Measurements from ENCODE around the gene GP1BB.

The GP1BB gene

GRCh38 chr22:19727310-19728150, 4.2 kb downstream of the GP1BB start:
- DNase-seq = no peak

- DNase-seq = no peak
Measured at GRCh38 chr22:19728271-19728670, 4.9 kb downstream of the GP1BB start.

DNA sequence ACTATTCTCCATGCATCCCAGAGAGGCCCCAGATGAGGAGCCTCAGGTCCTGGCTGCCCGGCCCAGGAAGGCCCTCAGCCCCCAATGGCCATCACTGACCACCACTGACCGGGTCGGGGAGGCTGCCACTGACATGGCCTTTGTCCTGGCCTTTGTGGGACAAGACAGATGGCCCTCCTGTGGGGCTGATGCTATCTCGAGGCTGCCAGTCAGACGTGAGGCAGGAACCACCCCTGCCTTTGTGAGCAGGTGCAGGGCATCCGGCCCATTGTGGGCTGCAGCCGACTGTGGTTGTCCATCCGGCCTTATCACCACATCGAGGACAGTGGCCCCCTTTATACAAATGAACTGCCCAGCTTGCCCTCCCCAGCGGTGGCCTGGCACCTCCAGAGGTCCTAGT, 5.5 kb downstream of the GP1BB start:
- no peak for DNase-seq

- DNase-seq = no peak
Measured at GRCh38 chr22:19729507-19729906, 6.2 kb downstream of the GP1BB start.

DNA sequence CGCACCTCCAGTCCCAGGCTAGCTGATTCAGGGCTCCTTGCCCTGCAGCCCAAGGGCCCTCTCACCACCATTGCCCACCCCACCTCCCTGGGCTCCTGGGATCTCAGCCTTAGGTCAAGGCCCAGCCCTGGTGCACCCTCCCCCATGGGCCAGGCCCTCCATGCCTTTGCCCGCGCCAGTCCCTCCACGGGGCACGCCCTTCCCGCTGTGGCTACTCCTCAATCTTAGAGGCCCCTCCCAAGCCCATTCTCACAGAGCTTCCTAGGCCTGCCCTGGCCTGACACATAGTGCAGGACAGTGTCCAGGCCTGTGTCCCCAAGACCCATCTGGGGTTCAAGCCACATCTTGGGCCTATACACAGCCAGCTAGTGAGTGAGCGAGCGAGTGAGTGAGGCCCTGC, 6.9 kb downstream of the GP1BB start:
- no peak for DNase-seq

GRCh38 chr22:19730655-19731360, 7.5 kb downstream of the GP1BB start:
- no peak for DNase-seq

DNA sequence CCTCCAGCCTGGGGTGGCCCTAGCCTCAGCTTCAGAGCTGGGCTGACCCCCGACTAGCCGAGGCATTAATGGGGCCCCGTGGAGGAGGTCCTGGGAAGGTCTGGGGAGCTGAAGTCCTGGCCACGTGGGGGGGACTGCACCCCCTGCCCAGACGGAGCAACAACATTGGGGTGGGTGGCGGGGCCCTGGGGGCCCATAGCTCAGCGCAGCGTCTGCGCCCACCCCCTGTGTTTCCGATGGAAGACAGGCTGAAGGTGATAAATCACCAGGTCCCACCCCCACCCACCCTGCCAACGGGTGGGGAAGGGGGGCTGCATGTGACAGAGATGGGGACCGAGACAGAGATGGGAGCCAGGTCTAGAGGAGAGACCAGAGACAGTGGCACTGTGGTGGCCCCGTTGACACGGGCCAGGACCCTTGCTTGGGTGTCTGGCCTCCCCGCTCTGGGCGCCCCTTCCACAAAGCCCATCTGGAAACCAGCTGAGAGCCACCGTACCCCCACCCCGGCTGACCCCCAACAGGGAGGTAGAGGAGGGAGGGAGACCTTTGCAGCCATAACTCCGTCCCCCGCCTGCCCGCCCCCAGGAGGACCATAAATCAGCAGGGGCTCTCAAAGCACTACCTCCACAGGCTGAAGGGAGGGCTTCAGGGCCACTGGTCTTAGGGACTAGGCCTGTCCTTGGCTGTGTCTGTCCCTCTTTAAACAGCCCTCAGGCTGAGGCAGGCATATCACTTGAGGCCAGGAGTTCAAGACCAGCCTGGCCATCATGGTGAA, 8.2 kb downstream of the GP1BB start:
- no peak for DNase-seq

GRCh38 chr22:19732403-19733113, 9.2 kb downstream of the GP1BB start:
- DNase-seq = no peak

DNA sequence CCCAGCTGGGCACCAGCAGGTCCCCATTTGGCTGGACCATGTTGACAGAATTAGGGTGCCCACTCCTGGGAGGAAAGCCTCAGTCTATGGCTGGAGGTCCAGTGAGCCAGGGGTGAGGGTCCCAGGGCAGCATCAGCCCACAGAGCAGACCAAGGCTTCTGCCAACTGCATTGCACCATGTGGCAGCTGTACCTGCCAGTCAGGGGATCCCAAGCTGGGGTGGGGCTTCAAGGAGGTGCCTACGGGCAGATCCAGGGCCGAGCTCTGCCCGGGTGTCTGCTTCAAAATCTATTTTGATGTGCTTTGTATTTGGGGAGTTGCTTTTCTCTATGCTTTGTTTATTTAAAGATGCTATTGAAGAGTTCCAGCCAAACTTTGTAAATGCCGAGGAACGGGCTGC, 10.4 kb downstream of the GP1BB start:
- no peak for DNase-seq

DNA sequence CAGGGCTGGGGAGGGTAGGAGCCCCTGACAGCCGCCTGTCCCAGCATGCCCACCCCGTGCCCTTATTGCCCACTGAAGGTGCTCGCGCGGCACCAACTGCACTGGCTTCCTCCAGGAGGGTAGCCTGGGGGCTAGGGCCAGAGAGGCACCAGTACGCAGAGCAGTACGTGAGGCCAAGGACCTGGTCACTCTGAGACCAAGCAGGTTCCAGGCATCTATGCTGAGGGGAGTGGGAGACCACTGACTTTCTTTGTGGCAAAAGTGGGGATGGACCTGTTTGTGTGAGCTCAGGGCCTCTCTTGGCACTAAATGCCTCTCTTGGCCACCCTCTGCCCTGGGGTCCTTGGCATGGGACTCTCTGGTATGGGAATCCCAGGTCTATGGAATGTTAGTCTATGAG, 10.8 kb downstream of the GP1BB start:
- DNase-seq = no peak

- DNase-seq = no peak
Measured at GRCh38 chr22:19734837-19735382, 11.6 kb downstream of the GP1BB start.

DNA sequence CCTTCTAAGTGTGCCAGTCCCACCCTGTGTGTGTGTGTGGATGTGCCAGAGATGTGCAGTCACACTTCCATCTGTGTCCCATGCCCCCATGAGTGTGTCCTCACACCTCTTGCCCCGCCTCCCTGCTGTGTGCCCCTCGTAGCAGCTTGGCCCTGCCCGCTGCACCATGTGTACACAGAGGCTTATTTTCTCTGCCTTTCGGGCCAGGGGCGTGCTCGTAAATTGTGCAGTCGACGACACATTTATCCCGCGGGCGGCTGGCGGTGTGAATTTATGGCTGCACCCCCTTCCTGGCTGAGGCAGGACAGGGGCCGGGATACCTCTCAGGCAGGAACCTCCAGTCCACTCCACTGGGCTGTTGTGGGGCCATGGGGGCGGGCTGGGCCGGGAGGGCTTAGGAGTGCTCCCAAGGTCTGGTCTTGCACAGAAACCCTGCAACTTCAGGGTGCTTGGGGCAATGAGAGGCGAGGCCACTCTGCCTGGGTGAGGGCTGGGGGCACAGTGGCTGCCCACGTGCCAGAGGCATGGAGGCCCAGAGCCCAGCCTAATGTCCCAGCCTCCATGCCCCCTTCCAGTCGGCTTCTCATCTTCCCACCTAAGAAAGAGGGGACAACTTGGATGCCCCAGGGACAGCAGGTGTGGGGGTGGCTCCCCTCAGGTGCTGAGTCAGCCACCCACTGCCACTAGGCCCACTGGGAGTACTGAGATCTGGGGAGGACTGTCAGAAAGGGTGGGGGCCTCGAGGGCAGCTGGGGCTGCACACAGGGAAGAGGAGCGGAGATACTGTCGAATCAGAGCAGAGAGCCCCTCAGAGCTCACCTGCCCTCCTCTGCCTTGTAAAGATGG, 12.5 kb downstream of the GP1BB start:
- DNase-seq = no peak

DNA sequence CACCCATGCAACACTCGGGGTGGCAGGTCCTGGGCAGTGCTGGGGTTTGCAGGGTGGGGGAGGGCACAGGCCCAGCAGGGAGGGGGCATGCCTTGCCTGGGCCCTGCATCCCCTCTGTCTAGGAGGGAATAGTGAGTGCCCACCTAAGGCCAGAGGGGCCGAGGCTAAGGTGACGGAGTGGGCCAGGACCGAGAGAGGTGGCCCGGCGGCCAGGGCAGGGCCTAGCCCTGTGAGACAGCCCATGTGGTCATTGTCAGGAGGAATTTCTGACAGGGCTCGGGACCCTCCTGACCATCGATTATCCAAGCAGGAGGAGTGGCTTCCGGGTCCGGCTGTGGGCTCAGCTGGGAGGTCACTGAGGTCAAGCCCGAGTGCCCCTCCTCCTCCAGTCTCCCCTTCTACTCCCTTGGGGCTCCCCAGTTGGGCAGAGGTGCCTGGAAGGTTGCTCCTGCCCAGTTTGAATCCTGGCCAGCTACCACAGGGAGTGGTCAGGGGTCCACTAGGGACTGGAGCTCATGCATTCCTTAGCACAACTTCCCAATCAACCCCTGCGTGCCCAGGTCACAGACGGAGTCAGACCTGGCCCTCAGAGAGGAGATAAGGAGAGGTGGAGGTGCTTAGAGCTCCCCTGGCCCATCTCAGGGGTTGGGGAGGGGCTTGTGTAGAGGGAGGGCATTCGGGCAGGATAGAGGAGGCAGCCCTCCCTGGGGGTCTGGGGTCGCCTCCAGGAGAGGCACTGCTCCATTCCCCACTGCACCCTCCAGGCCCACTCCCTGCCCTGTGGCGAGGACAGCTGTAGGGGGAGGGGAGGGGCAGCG, 14.7 kb downstream of the GP1BB start:
- DNase-seq = no peak

- DNase-seq = no peak
Measured at GRCh38 chr22:19738664-19739447, 15.5 kb downstream of the GP1BB start.

- DNase-seq = no peak
Measured at GRCh38 chr22:19739448-19739895, 16.1 kb downstream of the GP1BB start.

GRCh38 chr22:19739911-19740449, 16.6 kb downstream of the GP1BB start:
- DNase-seq = no peak

- DNase-seq = no peak
Measured at GRCh38 chr22:19740586-19740985, 17.2 kb downstream of the GP1BB start.

GRCh38 chr22:19741053-19741452, 17.7 kb downstream of the GP1BB start:
- no peak for DNase-seq
